Transverse colon (tissue), 4 donors: Measurements from ENCODE around the gene ARHGAP42. TPM values are rescaled to one million over a fixed set of nuclear protein-coding genes. Genes with fewer than 3 reads are reported as not detected.

Source experiments
- DNase-seq: peaks from one replicate; pipeline ENCODE4 v3.0.0-alpha.2; 2019
- H3K27ac ChIP-seq, 4 donors: fragments of 200-600 bp; sonication (generic); 2 replicates each; pipeline ENCODE4 v1.5.1; 2016 to 2018; ENCODE audit warnings: inconsistent platforms in 4 of 4
- H3K27me3 ChIP-seq: fragments of 200-600 bp; sonication (generic); 2 replicates; pipeline ENCODE4 v1.5.1; 2017; ENCODE audit warnings: inconsistent platforms
- H3K36me3 ChIP-seq, 4 donors: fragments of 200-600 bp; sonication (generic); 2 replicates each; pipeline ENCODE4 v1.5.1; 2017 to 2019; ENCODE audit warnings: inconsistent platforms in 4 of 4
- H3K4me1 ChIP-seq, 4 donors: fragments of 200-600 bp; sonication (generic); 2 replicates each; pipeline ENCODE4 v1.5.1; 2017 to 2020; ENCODE audit warnings: inconsistent platforms in 4 of 4
- H3K4me3 ChIP-seq, 4 donors: fragments of 200-600 bp; sonication (generic); 1 replicate in 1 of 4; 2 replicates in 3 of 4; pipeline versions ENCODE4 v1.5.1 to v1.6.1; 2017 to 2019; ENCODE audit warnings: inconsistent platforms in 4 of 4
- H3K9me3 ChIP-seq, 2 donors: fragments of 200-600 bp; sonication (generic); 2 replicates each; pipeline ENCODE4 v1.5.1; 2017 to 2019; ENCODE audit warnings: inconsistent platforms in 2 of 2
- CTCF ChIP-seq, 5 experiments: fragments of 200-600 bp in 3 of 5; fragments of 450-650 bp in 2 of 5; sonication (generic) in 3 of 5; IDR thresholded peaks; 1 replicate in 2 of 5; 2 replicates in 3 of 5; pipeline ENCODE4 v1.5.1; 2016 to 2017; ENCODE audit warnings: antibody characterized with exemption in 5 of 5, inconsistent platforms in 3 of 5, mild to moderate bottlenecking in 2 of 5, moderate library complexity in 1 of 5
- EP300 ChIP-seq: sonication (generic); formaldehyde crosslinking; IDR thresholded peaks from one replicate; pipeline ENCODE4 v1.6.1; 2017; ENCODE audit warnings: antibody characterized with exemption, low read depth
- POLR2A ChIP-seq: fragments of 450-650 bp; IDR thresholded peaks from one replicate; pipeline ENCODE4 v1.6.1; 2016; ENCODE audit warnings: antibody characterized with exemption, mild to moderate bottlenecking, moderate library complexity
- POLR2AphosphoS5 ChIP-seq, 3 donors: sonication (generic); formaldehyde crosslinking; IDR thresholded peaks; one replicate each; pipeline ENCODE4 v1.6.1; 2016; ENCODE audit warnings: antibody characterized with exemption in 3 of 3
- WGBS, 2 donors: methylation state at CpG; one replicate each; pipeline ENCODE4 v1.1.5; 2018; ENCODE audit warnings: low coverage in 1 of 2; 5-methylcytosine and 5-hydroxymethylcytosine counted together
- in situ Hi-C, 4 donors: fragments of 200-750 bp; cut with MboI; loops; one replicate each; pipeline versions ENCODE4 v1.15.0 to v1.15.1; 2017; ENCODE audit warnings: low sequenced_read_pairs in 3 of 4, low pct_ligation_motif_present in 1 of 4, low pct_unique_long_range_greater_than_20kb in 1 of 4
- intact Hi-C: fragments of 100-400 bp; cut with DNase I; formaldehyde crosslinking; loops from one replicate; pipeline ENCODE4 v1.15.1; 2023; ENCODE audit warnings: low total_unique reads
- total RNA-seq, 4 donors: library from RNA; depleted of rRNA; stranded (reverse); fragments of >200 nt; gene quantifications; one replicate each; pipeline ENCODE4 v1.1.0, GENCODE V29; 2016

ARHGAP42 gene
- total RNA-seq, 4 donors from 2014 or later = 33.3 to 62.5 (median 40.9) TPM

- Histone ChIP-seq H3K27me3 (no peaks in the 10 kb centered on the region), H3K4me1 (no peaks in the 10 kb centered on the region), H3K4me3 (no peak overlapping the region), H3K36me3 (no peaks in the 10 kb centered on the region), H3K9me3 (no peaks in the 10 kb centered on the region), H3K27ac (no peak overlapping the region)
- no peak for DNase-seq
- no peak for TF ChIP-seq POLR2A
- TF ChIP-seq CTCF (IDR thresholded peaks at IDR 0.05) = no peak
- TF ChIP-seq EP300 = no peak
- TF ChIP-seq POLR2AphosphoS5 (IDR thresholded peaks at IDR 0.05) = no peak
- WGBS, 2 donors = 44 to 67% methylated on average over 3 of the region's 3 CpGs
- intact Hi-C loops = no loop called here
- in situ Hi-C loops = loop anchor here in 2 of 4 donors (10.0 kb wide), 1 partner anchor 355 kb away; no protein-coding TSS in a partner anchor
Measured at GRCh38 chr11:100929377-100929776, 242.3 kb downstream of the ARHGAP42 start.

GRCh38 chr11:100930185-100930778 lies 243.2 kb downstream of the ARHGAP42 start:
- in situ Hi-C loops (loop anchor here in 2 of 4 donors (10.0 kb wide), 2 partner anchors 345 to 355 kb away; no protein-coding TSS in a partner anchor), intact Hi-C loops (loop anchor here (5.0 kb wide), 1 partner anchor 353 kb away; no protein-coding TSS in a partner anchor)
- Histone ChIP-seq H3K36me3 (no peaks in the 10 kb centered on the region), H3K27ac (no peak overlapping the region), H3K4me1 (no peaks in the 10 kb centered on the region), H3K9me3 (no peaks in the 10 kb centered on the region), H3K27me3 (no peaks in the 10 kb centered on the region), H3K4me3 (no peak overlapping the region)
- TF ChIP-seq POLR2AphosphoS5 (IDR thresholded peaks at IDR 0.05) = no peak
- TF ChIP-seq CTCF (IDR thresholded peaks at IDR 0.05) = peak; percentile 58 to 68 (median 62)
- DNase-seq = no peak
- 36 to 41% methylated on average over 5 of the region's 5 CpGs for WGBS, 2 donors

- intact Hi-C loops = loop anchor here (5.0 kb wide), 1 partner anchor 355 kb away; no protein-coding TSS in a partner anchor
- DNase-seq = no peak
Measured at GRCh38 chr11:100932474-100933100, 245.5 kb downstream of the ARHGAP42 start.

More at GRCh38 chr11:100932474-100933100, 245.5 kb downstream of the ARHGAP42 start:
- 27 to 31% methylated on average over 3 of the region's 3 CpGs for WGBS, 2 donors
- TF ChIP-seq CTCF (IDR thresholded peaks at IDR 0.05) (peak in 2 of 5 experiments; percentile 18 to 36), EP300 (no peak), POLR2A (no peak), POLR2AphosphoS5 (IDR thresholded peaks at IDR 0.05) (no peak)
- H3K27ac ChIP-seq = no peak overlapping the region
- H3K4me1 ChIP-seq = no peaks in the 10 kb centered on the region
- no peaks in the 10 kb centered on the region for H3K9me3 ChIP-seq
- H3K36me3 ChIP-seq = no peaks in the 10 kb centered on the region
- in situ Hi-C loops = loop anchor here in 2 of 4 donors (10.0 kb wide), 2 partner anchors 348 to 358 kb away; no protein-coding TSS in a partner anchor
- H3K27me3 ChIP-seq = no peaks in the 10 kb centered on the region
- H3K4me3 ChIP-seq = no peak overlapping the region
